Measurements from ENCODE around the gene KCNQ2. TPM values are rescaled to one million over a fixed set of nuclear protein-coding genes. Genes with fewer than 3 reads are reported as not detected.

The KCNQ2 gene
- total and polyA plus RNA-seq, 5 donors: under 0.01 to 2.3 (median 1.1) TPM; not detected in 2

- peak in 1 of 3 donors; percentile 13 for DNase-seq
- no peak overlapping the region for H3K27ac ChIP-seq (ENCODE audit: low read length)
- no peaks in the 10 kb centered on the region for H3K4me1 ChIP-seq (ENCODE audit: control insufficient read depth, insufficient read depth, low read length)
- ATAC-seq: no peak
- intact Hi-C loops (cut with DNase I): no loop called here
- no peaks in the 10 kb centered on the region for H3K9me3 ChIP-seq (ENCODE audit: control insufficient read depth, low read length)
- 60% methylated on average over 12 of the region's 12 CpGs for WGBS
- no peak overlapping the region for H3K4me3 ChIP-seq (ENCODE audit: low read length)
- no peaks in the 10 kb centered on the region for H3K27me3 ChIP-seq (ENCODE audit: control insufficient read depth, insufficient read depth)
These were observed 98.0 kb downstream of the KCNQ2 start for GRCh38 chr20:63374504-63374903.

DNA sequence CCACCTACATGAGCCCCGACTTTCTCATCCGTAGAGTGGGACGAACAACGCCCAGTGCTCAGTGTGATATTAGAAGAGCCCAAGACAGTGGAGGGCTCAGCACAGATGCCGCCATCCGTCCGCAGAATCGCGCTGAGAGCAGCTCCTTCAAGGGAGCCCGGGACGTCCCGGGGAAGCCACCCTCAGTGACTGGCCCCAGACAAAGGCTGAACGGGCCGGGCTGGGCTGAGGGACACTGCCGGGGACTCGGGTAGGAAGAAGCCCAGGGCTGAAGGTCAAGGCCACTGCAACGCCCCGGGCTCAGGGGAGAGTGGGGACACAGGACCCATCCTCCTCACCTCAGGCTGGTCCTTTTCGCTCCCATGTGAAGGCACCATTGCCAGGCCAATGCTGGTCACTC is 98.5 kb downstream of the KCNQ2 start:
- intact Hi-C loops (cut with DNase I): no loop called here
- 83% methylated on average over 19 of the region's 19 CpGs for WGBS
- Histone ChIP-seq H3K27me3 (ENCODE audit: control insufficient read depth, insufficient read depth) (no peaks in the 10 kb centered on the region), H3K4me3 (ENCODE audit: low read length) (no peak overlapping the region), H3K4me1 (ENCODE audit: control insufficient read depth, insufficient read depth, low read length) (no peaks in the 10 kb centered on the region), H3K27ac (ENCODE audit: low read length) (no peak overlapping the region), H3K9me3 (ENCODE audit: control insufficient read depth, low read length) (no peaks in the 10 kb centered on the region)
- ATAC-seq (no peak), DNase-seq (peak in 2 of 3 donors; percentile 3 to 27)

DNA sequence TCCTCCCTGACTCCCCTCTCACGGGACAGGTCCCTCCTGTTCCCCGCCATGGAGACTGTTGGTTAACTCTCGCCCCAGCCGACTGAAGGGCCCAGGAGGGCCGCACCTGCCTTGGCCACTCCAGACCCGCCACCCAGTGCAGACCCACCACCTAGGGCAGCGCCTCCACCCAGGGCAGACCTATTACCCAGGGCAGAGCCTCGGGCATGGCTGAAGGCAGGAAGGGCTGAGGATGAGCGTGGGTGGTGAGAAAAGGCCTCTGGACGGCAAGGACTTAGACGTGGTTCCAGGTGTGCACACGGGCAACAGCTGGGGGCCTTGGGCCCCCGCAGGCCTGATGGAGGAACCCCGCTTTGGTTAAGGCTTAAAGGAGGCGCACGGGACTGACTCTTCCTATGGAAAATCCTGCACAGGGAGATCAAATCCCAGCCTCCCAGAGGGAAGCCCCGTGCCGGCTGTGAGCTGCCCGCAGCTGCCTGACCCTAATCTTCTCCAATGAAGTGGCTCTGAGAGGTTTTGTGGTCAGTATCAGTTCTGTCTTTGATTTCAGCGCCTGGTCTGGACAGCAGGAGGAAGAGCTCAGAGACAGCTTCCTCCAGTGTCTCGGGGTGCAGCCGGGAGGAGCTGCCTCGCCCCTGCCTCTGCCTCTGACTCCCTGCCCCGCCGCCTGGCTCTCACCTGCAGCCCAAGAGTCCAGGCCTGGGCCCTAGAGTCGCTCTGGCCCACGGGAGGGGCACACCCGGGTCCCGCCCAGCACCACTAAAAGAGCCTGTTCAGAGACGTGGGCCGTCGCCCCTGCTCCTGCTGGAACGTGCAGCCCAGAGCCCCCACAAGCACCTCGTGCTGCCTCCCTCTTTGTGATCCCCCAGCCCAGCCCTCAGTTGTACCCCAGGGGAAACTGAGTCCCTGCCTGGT is 99.2 kb downstream of the KCNQ2 start:
- DNase-seq: peak in 2 of 3 donors; percentile 41 to 57
- no peak overlapping the region for H3K27ac ChIP-seq (ENCODE audit: low read length)
- intact Hi-C loops (cut with DNase I): no loop called here
- H3K9me3 ChIP-seq (ENCODE audit: control insufficient read depth, low read length): no peaks in the 10 kb centered on the region
- no peaks in the 10 kb centered on the region for H3K27me3 ChIP-seq (ENCODE audit: control insufficient read depth, insufficient read depth)
- no peaks in the 10 kb centered on the region for H3K4me1 ChIP-seq (ENCODE audit: control insufficient read depth, insufficient read depth, low read length)
- peak in 1 of 2 donors; percentile 7 for ATAC-seq
- no peak overlapping the region for H3K4me3 ChIP-seq (ENCODE audit: low read length)
- WGBS: 53% methylated on average over 34 of the region's 34 CpGs

GRCh38 chr20:63371291-63371865 is 101.1 kb downstream of the KCNQ2 start:
- ATAC-seq: no peak
- no peak overlapping the region for H3K27ac ChIP-seq (ENCODE audit: low read length)
- WGBS: 69% methylated on average over 28 of the region's 28 CpGs

DNA sequence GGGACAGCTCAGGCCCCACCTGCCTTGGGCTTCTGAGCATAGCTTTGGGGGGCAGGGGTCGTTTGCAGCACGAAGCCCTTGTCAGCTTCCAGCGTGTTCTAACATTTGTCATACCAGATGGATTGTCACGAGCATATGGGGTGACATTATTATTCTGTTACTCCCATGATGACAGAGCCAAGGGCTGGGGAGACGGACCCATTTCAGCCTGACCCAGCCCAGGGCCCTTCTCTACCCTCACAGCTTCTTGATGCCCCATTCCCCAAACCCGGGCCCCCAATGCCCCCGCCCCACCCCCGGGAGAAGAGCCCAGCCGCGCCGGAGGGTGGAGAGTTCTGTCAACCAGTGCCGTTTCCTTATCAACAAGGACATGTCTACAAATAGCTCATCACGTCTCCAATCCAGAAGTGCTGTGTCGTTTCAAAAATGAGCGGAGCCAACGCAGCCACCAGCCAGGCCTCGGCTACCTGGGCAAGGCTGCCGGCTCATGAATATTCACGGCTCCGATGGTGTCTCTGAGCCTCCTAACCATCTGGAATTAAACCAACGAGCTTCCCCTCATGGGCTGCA is 101.8 kb downstream of the KCNQ2 start:
- Histone ChIP-seq H3K4me3 (ENCODE audit: low read length) (no peak overlapping the region), H3K27ac (ENCODE audit: low read length) (no peak overlapping the region), H3K4me1 (ENCODE audit: control insufficient read depth, insufficient read depth, low read length) (no peaks in the 10 kb centered on the region), H3K9me3 (ENCODE audit: control insufficient read depth, low read length) (no peaks in the 10 kb centered on the region), H3K27me3 (ENCODE audit: control insufficient read depth, insufficient read depth) (no peaks in the 10 kb centered on the region)
- WGBS: 23% methylated on average over 21 of the region's 21 CpGs
- ATAC-seq (peak; percentile 38 to 52), DNase-seq (peak in 2 of 3 donors; percentile 51 to 61)
- intact Hi-C loops (cut with DNase I): no loop called here

More at GRCh38 chr20:63371291-63371865, 101.1 kb downstream of the KCNQ2 start:
- intact Hi-C loops (cut with DNase I): no loop called here
- H3K4me1 ChIP-seq (ENCODE audit: control insufficient read depth, insufficient read depth, low read length): no peaks in the 10 kb centered on the region
- no peaks in the 10 kb centered on the region for H3K27me3 ChIP-seq (ENCODE audit: control insufficient read depth, insufficient read depth)
- no peak overlapping the region for H3K4me3 ChIP-seq (ENCODE audit: low read length)
- peak in 2 of 3 donors; percentile 12 to 38 for DNase-seq
- H3K9me3 ChIP-seq (ENCODE audit: control insufficient read depth, low read length): no peaks in the 10 kb centered on the region

GRCh38 chr20:63369724-63370617 is 102.5 kb downstream of the KCNQ2 start:
- no peak overlapping the region for H3K27ac ChIP-seq (ENCODE audit: low read length)
- H3K27me3 ChIP-seq (ENCODE audit: control insufficient read depth, insufficient read depth): no peaks in the 10 kb centered on the region
- peak in 2 of 3 donors; percentile 36 to 50 for DNase-seq
- H3K9me3 ChIP-seq (ENCODE audit: control insufficient read depth, low read length): no peaks in the 10 kb centered on the region
- no peak overlapping the region for H3K4me3 ChIP-seq (ENCODE audit: low read length)
- no peaks in the 10 kb centered on the region for H3K4me1 ChIP-seq (ENCODE audit: control insufficient read depth, insufficient read depth, low read length)
- intact Hi-C loops (cut with DNase I): no loop called here
- WGBS: 71% methylated on average over 24 of the region's 24 CpGs
- ATAC-seq: peak in 1 of 2 donors; percentile 7

DNA sequence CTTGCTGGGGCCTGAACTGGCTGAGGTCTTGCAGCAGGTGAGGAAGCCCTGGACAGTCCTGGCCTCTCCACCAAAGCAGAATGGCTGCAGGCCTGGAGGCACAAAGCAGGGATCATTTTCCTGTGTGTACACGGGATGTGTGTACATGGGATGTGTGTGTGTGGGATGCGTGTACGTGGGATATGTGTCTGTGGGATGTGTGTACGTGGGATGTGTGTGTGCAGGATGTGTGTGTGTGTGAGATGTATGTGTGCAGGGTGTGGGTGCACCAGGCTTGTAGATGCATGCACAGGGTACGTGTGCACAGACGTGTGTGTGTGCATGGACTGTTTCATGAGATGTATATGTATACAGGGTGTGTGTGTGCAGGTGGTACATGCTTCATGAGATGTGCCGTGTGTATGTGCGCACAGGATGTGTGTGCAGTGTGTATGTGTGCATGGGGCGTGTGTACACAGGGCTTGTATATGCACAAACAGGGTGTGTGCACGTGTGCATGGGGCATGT is 103.4 kb downstream of the KCNQ2 start:
- WGBS: 93% methylated on average over 10 of the region's 10 CpGs
- Histone ChIP-seq H3K4me1 (ENCODE audit: control insufficient read depth, insufficient read depth, low read length) (no peaks in the 10 kb centered on the region), H3K27me3 (ENCODE audit: control insufficient read depth, insufficient read depth) (no peaks in the 10 kb centered on the region), H3K27ac (ENCODE audit: low read length) (no peak overlapping the region), H3K4me3 (ENCODE audit: low read length) (no peak overlapping the region), H3K9me3 (ENCODE audit: control insufficient read depth, low read length) (no peaks in the 10 kb centered on the region)
- intact Hi-C loops (cut with DNase I): no loop called here
- peak in 2 of 3 donors; percentile 13 to 14 for DNase-seq
- no peak for ATAC-seq

GRCh38 chr20:63368151-63368550 is 104.3 kb downstream of the KCNQ2 start:
- intact Hi-C loops (cut with DNase I): no loop called here
- Histone ChIP-seq H3K27me3 (ENCODE audit: control insufficient read depth, insufficient read depth) (no peaks in the 10 kb centered on the region), H3K27ac (ENCODE audit: low read length) (no peak overlapping the region), H3K4me3 (ENCODE audit: low read length) (no peak overlapping the region), H3K9me3 (ENCODE audit: control insufficient read depth, low read length) (no peaks in the 10 kb centered on the region), H3K4me1 (ENCODE audit: control insufficient read depth, insufficient read depth, low read length) (no peaks in the 10 kb centered on the region)
- DNase-seq (peak in 1 of 3 donors; percentile 40), ATAC-seq (no peak)
- WGBS: 88% methylated on average over 8 of the region's 8 CpGs

DNA sequence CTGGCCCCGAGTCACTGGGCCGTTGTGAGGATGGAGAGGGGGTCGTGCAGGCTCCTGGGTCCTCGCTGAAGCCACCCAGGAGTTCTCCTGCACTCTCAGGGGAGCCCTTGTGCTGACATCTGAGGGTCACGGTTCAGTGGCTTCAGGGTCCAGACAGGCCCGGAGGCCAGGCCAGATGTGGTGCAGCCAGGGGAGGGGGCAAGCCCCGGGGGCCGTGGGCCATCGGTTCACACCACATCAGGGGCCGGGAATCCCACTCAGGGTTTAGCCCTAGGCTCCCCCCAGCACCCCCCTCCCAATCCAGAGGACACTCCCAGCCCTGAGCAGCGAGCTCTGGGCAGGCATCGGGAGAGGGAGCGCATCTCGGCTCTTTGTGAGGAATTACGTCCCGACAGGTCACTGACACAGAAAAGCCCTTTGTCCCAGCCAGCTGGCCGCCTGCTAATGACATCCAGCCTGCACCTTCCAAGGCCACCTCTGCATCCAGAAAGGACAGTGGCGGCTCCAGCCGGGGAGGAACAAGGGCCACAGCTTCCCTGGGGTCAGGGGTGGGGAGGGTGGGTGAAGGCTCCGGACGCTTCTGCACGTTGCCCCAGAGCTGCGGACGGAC is 104.9 kb downstream of the KCNQ2 start:
- Histone ChIP-seq H3K4me3 (ENCODE audit: low read length) (no peak overlapping the region), H3K27me3 (ENCODE audit: control insufficient read depth, insufficient read depth) (no peaks in the 10 kb centered on the region), H3K4me1 (ENCODE audit: control insufficient read depth, insufficient read depth, low read length) (no peaks in the 10 kb centered on the region), H3K27ac (ENCODE audit: low read length) (no peak overlapping the region), H3K9me3 (ENCODE audit: control insufficient read depth, low read length) (no peaks in the 10 kb centered on the region)
- intact Hi-C loops (cut with DNase I): no loop called here
- WGBS: 70% methylated on average over 24 of the region's 24 CpGs
- peak in 2 of 3 donors; percentile 34 to 37 for DNase-seq
- ATAC-seq: no peak
